Omental fat pad (tissue), 4 donors: Measurements from ENCODE around the gene CD300A. TPM values are rescaled to one million over a fixed set of nuclear protein-coding genes. Genes with fewer than 3 reads are reported as not detected.

Experiments used
- ATAC-seq: fragments of 150-250 bp; one replicate; pipeline ENCODE4 v1.9.1; 2016; ENCODE audit warnings: mild to moderate bottlenecking, moderate library complexity; ENCODE audit not compliant: low FRiP score
- DNase-seq: peaks from one replicate; pipeline ENCODE4 v3.0.0-alpha.2; 2019; ENCODE audit warnings: low spot score
- CTCF ChIP-seq, 3 donors: fragments of 450-650 bp; IDR thresholded peaks; one replicate each; pipeline ENCODE4 v1.5.1; 2016 to 2017; ENCODE audit warnings: antibody characterized with exemption in 3 of 3, mild to moderate bottlenecking in 3 of 3, moderate library complexity in 2 of 3
- total RNA-seq, 4 donors: library from RNA; depleted of rRNA; stranded (reverse); fragments of >200 nt; gene quantifications; one replicate each; pipeline ENCODE4 v1.1.0, GENCODE V29; 2016

The CD300A gene
- total RNA-seq: 10 to 100 TPM in 3 of 4 donors, 1 to 10 TPM in 1; 4.8 to 24.6 (median 16.6) TPM

- no peak for TF ChIP-seq CTCF (IDR thresholded peaks at IDR 0.05)
- no peak for ATAC-seq
- DNase-seq: no peak
Observed at GRCh38 chr17:74466111-74466827, at the start of gene CD300A. CD300A (plus strand) TSS chr17:74466634; CDS start chr17:74466704, 70 bp downstream.

DNA sequence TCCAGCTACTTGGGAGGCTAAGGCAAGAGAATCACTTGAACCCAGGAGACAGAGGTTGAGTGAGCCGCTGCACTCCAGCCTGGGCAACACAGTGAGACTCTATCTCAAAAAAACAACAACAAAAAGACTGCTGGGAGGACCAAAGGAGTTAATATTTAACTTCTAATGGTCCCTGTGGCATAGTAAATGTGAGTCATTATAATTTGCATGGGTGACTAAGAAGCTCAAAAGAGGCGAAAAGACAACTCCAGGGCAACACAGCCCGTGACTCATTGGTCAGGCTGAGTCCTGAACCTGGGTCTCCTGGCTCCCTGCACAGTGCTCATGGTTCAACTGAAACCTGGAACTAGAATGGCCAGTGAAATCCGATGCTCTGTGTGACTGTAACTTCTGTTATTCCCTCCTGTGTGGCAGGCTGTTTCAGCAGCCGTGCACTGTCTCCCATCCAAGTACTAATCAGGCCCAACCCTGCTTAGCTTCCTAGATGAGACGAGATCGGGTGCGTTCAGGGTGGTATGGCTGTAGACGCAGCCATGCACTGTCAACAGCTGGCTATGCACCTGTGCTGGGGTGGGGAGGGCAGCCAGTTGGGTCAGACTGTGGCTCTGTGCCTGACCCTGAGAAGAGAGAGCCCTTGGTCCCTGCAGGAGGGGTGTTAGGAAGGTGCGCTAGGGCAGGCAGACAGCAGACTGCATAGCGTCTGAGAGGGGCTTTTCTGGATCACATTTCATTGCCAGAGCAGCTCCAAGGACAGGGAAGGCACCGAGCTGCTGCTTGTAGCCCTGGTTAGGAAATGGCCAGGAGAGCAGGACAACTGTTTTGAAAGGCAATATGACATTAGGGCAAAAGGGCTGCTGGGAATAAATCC is 49.0 kb upstream of the CD300A start:
- ATAC-seq (no peak), DNase-seq (no peak)
- TF ChIP-seq CTCF (IDR thresholded peaks at IDR 0.05): no peak

DNA sequence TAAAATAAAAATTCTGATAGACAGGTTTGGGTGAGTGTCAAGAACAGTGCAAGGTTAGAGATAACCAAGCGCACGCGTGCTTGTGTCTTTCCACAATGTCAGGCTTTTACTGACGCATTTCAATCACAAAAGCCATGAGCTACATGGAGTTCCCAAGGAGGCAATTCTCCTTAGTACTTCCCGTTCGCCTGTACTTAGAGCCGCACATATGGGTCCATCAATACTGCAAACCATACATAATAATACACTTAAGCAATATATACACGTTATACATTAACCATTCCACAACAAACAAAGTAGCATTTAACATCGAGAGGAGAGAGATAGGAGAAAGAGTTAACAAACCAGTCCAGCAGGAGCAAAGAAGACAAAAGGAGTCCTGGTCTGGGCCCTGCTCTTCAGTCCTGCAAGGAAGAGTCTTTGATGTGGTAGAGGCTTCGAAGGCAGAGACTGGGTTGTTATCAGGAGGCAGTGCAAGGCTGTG is 46.5 kb upstream of the CD300A start:
- DNase-seq (no peak), ATAC-seq (no peak)
- no peak for TF ChIP-seq CTCF (IDR thresholded peaks at IDR 0.05)

- ATAC-seq: no peak
- DNase-seq: no peak
- no peak for TF ChIP-seq CTCF (IDR thresholded peaks at IDR 0.05)
Observed at GRCh38 chr17:74424117-74424516, 42.3 kb upstream of the CD300A start.

- no peak for TF ChIP-seq CTCF (IDR thresholded peaks at IDR 0.05)
- no peak for ATAC-seq
Observed at GRCh38 chr17:74424657-74425056, 41.8 kb upstream of the CD300A start.

DNA sequence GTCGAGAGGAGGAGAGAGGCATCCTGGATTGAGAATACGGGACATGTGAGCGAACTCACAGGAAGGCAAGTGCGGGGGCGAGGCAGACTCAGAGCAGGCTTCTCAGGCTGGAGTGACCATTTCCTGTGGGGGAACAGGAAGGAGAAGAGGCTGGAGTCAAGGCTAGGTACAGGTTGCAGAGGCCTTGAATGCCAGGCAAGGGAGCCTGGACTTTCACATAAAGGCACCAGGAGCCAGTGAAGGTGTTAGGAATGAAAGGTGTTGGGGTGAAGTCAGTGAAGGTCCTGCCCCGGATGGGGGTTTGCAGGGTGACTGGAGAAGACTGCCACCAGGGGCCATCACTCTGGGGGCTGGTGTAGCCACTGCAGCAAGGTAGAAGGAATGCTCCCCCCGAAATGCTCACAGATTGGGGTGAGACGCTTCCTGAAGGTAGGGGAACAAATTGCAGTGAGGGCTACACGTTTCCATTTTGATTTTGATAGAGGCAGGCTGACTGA is 39.8 kb upstream of the CD300A start:
- ATAC-seq: no peak

More at GRCh38 chr17:74424657-74425056, 41.8 kb upstream of the CD300A start:
- no peak for DNase-seq

More for the DNA sequence above, 39.8 kb upstream of the CD300A start:
- DNase-seq: no peak
- TF ChIP-seq CTCF (IDR thresholded peaks at IDR 0.05): no peak
